Mammary epithelial cell (primary cell): ENCODE data around the gene ICAM1.

Source experiments
- CTCF ChIP-seq, 2 donors: IDR thresholded peaks in 1 of 2; conservative IDR thresholded peaks in 1 of 2; 2 replicates each; pipeline ENCODE4 v1.5.1; 2011 to 2012; ENCODE audit warnings: inconsistent platforms in 2 of 2, low read length in 2 of 2, mild to moderate bottlenecking in 2 of 2, control low read depth in 1 of 2, low read depth in 1 of 2; ENCODE audit not compliant: insufficient read depth in 1 of 2; ENCODE audit errors: extremely low read depth in 1 of 2
- EZH2 ChIP-seq: IDR thresholded peaks from 2 replicates; pipeline ENCODE4 v1.6.1; 2012; ENCODE audit warnings: low read length, inconsistent platforms, borderline replicate concordance

- TF ChIP-seq CTCF (conservative IDR thresholded peaks at IDR 0.05 in 1 of 2, IDR thresholded peaks at IDR 0.05 in 1 of 2; ENCODE audit: extremely low read depth in 1 of 2, insufficient read depth in 1 of 2, low read depth in 1 of 2, low read length in 2 of 2), result no peak
- TF ChIP-seq EZH2, result no peak
These were observed 13.4 kb downstream of the ICAM1 start for GRCh38 chr19:10284065-10284959.
